Activated T-cell treated with anti-CD3 and anti-CD28 coated beads, Interleukin-2, amount 50 U/mL, for 4 hours (primary cell): Measurements from ENCODE around the gene VPS37C. TPM values are rescaled to one million over a fixed set of nuclear protein-coding genes. Genes with fewer than 3 reads are reported as not detected.

Experiments
- ATAC-seq, 2 donors: fragments of 200-7000 bp; cut with Tn5 transposase; one replicate each; pipeline ENCODE4 v1.10.0; 2021
- DNase-seq: peaks from one replicate; pipeline ENCODE4 v3.0.0-alpha.2; 2020
- H3K27me3 Mint-ChIP-seq: one replicate; pipeline ENCODE4 v1.8.0; 2021; ENCODE audit warnings: low read depth, mixed read lengths
- H3K36me3 Mint-ChIP-seq: one replicate; pipeline ENCODE4 v1.8.0; 2022; ENCODE audit warnings: mixed read lengths; ENCODE audit not compliant: insufficient read depth
- H3K4me1 Mint-ChIP-seq: one replicate; pipeline ENCODE4 v1.8.0; 2021; ENCODE audit warnings: low read depth, mixed read lengths
- H3K4me3 Mint-ChIP-seq: one replicate; pipeline ENCODE4 v1.8.0; 2021; ENCODE audit warnings: mild to moderate bottlenecking, moderate library complexity, mixed read lengths
- H3K9me3 Mint-ChIP-seq: one replicate; pipeline ENCODE4 v1.8.0; 2021; ENCODE audit warnings: mixed read lengths
- total RNA-seq, 3 donors: library from RNA; stranded (reverse); gene quantifications; one replicate each; pipeline ENCODE4 v1.2.1, GENCODE V29; 2021

Gene VPS37C
- total RNA-seq, 3 donors from 2014 or later = 16.1 to 18.4 (median 17.0) TPM

- Mint-ChIP-seq H3K4me3 (no peak overlapping the region), H3K36me3 (peaks cover 4% of the 10 kb centered on the region), H3K27me3 (no peaks in the 10 kb centered on the region), H3K4me1 (peaks cover 45% of the 10 kb centered on the region), H3K9me3 (no peaks in the 10 kb centered on the region)
- no peak for DNase-seq
- no peak for ATAC-seq
These were observed 73.7 kb downstream of the VPS37C start for GRCh38 chr11:61087426-61088119.

DNA sequence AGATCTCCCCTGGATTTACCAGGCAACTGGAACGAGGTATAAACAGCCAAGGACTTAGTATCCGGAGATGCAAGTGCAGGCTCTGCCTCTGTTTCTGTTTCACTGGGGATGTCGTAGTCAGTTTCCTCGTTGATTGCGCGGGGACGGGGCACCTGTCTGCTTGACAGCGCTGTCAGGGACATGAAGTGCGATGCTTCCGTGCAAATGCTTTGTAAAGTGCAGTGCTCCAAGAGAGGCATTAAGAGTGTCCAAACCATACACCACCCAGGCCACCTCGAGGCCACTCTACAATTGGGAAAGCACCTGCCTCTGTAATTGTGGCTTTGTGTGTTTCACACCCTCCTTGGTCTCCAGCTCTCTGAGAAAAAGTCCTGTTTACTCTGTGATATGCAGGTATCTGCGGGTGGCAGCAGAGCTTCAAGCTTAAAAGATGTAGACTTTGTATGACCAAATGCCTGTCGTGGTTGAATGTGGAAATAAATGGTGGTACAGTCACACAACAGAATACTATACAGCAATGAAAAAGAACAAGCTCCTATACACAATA is 77.6 kb downstream of the VPS37C start:
- ATAC-seq = peak; percentile 63 to 65

DNA sequence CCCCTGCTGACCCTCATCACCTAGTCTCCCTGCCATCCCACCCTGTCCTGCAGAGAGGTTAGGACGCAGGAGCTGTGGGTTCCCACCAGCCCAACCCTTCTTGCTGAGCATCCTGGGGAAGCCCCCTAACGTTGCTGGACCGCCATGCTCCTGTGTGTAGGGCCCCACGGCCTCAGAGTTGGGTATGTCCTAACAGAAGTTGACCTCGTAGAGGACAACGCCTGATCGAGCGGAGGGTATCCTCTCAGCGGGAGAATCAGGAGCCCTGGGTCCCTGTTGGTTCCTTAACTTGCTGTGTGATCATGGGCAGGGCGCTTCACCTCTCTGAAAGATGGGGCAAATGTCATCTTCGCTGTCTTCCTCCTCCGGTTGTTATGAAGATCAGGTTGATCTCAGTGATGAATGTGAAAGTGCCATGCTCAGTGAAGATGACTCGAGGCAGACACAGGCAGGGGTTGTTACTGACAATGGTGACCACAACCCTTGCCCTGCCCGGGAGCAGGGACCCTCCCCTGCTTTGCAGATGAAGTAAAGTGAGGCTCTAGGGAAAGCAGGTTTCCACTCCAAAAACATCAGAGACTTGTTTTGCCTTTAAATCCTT is 78.2 kb downstream of the VPS37C start:
- Mint-ChIP-seq H3K4me3 (peak overlapping the region; percentile 62), H3K4me1 (peaks cover 64% of the 10 kb centered on the region), H3K36me3 (peaks cover 6% of the 10 kb centered on the region), H3K9me3 (no peaks in the 10 kb centered on the region), H3K27me3 (no peaks in the 10 kb centered on the region)
- DNase-seq (no peak), ATAC-seq (peak; percentile 80 to 81)

More for the DNA sequence above, 77.6 kb downstream of the VPS37C start:
- DNase-seq = peak; percentile 43
- H3K27me3 Mint-ChIP-seq = no peaks in the 10 kb centered on the region
- peaks cover 7% of the 10 kb centered on the region for H3K36me3 Mint-ChIP-seq
- H3K4me1 Mint-ChIP-seq = peaks cover 58% of the 10 kb centered on the region
- no peaks in the 10 kb centered on the region for H3K9me3 Mint-ChIP-seq
- H3K4me3 Mint-ChIP-seq = peak overlapping the region; percentile 62

DNA sequence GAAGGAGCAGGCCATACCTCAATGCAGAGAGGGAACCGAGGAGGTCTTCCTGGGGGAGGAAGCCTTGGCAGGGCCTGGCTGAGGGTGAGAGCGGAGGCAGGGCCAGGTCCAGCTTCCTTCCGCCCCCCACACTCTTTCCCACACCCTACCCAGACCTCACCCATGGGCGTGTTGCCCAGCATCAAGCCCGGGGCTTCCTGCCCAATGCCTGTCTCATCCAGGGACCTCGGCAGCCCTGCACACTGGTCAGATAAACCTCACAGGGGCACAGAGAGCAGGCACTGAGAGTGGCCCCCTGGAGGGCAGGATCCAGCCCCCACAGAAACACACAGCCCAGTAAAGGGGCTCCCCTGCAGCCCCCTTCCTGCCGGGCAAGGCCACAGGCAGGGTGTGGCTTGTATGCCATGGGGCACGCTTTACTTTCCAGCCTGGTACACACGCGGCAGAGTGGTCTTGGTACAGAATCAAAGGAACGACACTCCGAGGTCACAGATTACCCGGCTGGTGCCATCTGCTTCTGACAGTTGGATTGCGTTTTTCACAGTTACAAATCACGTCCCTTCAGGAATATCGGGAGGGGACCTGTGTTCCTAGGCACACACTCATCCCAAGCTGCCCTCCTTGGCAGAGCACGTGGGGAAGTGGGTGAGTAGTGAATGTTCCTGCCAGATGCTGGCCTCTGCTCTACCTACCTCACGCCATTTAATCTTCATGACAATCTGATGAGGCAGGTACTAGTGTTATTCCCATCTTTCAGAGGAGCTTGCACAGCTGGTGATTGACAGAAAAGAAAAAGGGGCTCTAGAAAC is 79.0 kb downstream of the VPS37C start:
- ATAC-seq = no peak
- H3K36me3 Mint-ChIP-seq = peaks cover 6% of the 10 kb centered on the region
- H3K27me3 Mint-ChIP-seq = no peaks in the 10 kb centered on the region
- H3K4me3 Mint-ChIP-seq = peak overlapping the region; percentile 62
- no peaks in the 10 kb centered on the region for H3K9me3 Mint-ChIP-seq
- DNase-seq = no peak
- peaks cover 68% of the 10 kb centered on the region for H3K4me1 Mint-ChIP-seq

DNA sequence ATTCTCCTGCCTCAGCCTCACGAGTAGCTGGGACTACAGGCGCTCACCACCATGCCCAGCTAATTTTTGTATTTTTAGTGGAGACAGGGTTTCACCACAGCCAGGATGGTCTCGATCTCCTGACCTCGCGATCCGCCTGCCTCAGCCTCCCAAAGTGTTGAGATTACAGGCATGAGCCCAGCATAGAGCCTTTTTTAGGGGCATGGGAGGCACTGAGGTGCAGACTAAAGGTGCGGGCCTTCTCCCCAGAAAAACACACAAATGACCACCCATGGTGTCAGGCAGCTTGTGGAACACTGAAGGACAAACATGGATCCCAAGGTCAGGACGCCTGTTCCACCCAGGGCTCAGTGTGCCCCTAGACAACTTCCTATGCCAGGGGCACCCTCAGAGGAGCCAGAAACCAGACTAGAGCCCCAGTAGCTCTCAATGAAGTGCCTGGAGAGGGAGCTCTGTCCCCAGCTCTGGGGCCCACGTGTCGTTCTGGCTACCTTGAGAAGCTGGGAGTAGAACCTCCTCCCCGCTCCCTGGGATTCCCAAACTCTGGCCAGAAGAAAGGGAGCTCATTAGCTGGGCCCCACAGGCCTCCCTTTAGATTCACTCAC is 80.1 kb downstream of the VPS37C start:
- DNase-seq = no peak
- no peak for ATAC-seq
- no peaks in the 10 kb centered on the region for H3K27me3 Mint-ChIP-seq
- H3K4me1 Mint-ChIP-seq = peaks cover 78% of the 10 kb centered on the region
- H3K4me3 Mint-ChIP-seq = peak overlapping the region; percentile 62
- no peaks in the 10 kb centered on the region for H3K9me3 Mint-ChIP-seq
- peaks cover 6% of the 10 kb centered on the region for H3K36me3 Mint-ChIP-seq

GRCh38 chr11:61080526-61080925 is 80.7 kb downstream of the VPS37C start:
- Mint-ChIP-seq H3K9me3 (no peaks in the 10 kb centered on the region), H3K4me3 (peak overlapping the region; percentile 62), H3K4me1 (peaks cover 83% of the 10 kb centered on the region), H3K36me3 (peaks cover 6% of the 10 kb centered on the region), H3K27me3 (no peaks in the 10 kb centered on the region)
- DNase-seq = no peak
- ATAC-seq = no peak

Other genes starting within 250 kb of the VPS37C start
- 100 to 1,000 TPM; 184 to 216 (median 204) TPM for gene TMEM109, start 247.3 kb downstream of the VPS37C start, total RNA-seq
- gene TMEM132A, start 237.0 kb downstream of the VPS37C start, total RNA-seq = 1 to 10 TPM in 2 of 3 donors, under 1 TPM in 1; 0.84 to 1.4 (median 1.4) TPM
- gene SLC15A3, start 209.2 kb downstream of the VPS37C start, total RNA-seq = 1 to 10 TPM; 3.8 to 6.1 (median 5.5) TPM
- gene CD6, start 189.7 kb downstream of the VPS37C start, total RNA-seq = 100 to 1,000 TPM; 638 to 711 (median 642) TPM
- gene CD5, start 58.9 kb downstream of the VPS37C start, total RNA-seq = 100 to 1,000 TPM; 318 to 420 (median 359) TPM
- not detected for gene PGA3, start 42.1 kb upstream of the VPS37C start, total RNA-seq
- gene PGA4, start 60.9 kb upstream of the VPS37C start, total RNA-seq = not detected
- not detected for gene PGA5, start 79.7 kb upstream of the VPS37C start, total RNA-seq
- gene VWCE, start 133.9 kb upstream of the VPS37C start, total RNA-seq = 10 to 100 TPM; 10.2 to 21.0 (median 15.5) TPM
- 100 to 1,000 TPM; 313 to 358 (median 327) TPM for gene DDB1, start 171.7 kb upstream of the VPS37C start, total RNA-seq
- gene TKFC, start 171.8 kb upstream of the VPS37C start, total RNA-seq = 10 to 100 TPM; 50.8 to 51.4 (median 51.1) TPM
- gene CYB561A3, start 200.5 kb upstream of the VPS37C start, total RNA-seq = 10 to 100 TPM; 28.8 to 35.2 (median 33.3) TPM
- gene TMEM138, start 200.9 kb upstream of the VPS37C start, total RNA-seq = 10 to 100 TPM; 74.2 to 91.5 (median 81.2) TPM
- 10 to 100 TPM; 12.0 to 15.3 (median 14.0) TPM for gene TMEM216, start 231.2 kb upstream of the VPS37C start, total RNA-seq